Measurements from ENCODE around the gene PI4K2A.
A peak's percentile ranks its signal among the peaks of the same experiment; 100 is the strongest.
"Not testable (repeated sequence)": the region's sequence is repeated elsewhere in the genome, so short reads cannot be mapped to it uniquely, and the experiment has no call there.

The PI4K2A gene

DNA sequence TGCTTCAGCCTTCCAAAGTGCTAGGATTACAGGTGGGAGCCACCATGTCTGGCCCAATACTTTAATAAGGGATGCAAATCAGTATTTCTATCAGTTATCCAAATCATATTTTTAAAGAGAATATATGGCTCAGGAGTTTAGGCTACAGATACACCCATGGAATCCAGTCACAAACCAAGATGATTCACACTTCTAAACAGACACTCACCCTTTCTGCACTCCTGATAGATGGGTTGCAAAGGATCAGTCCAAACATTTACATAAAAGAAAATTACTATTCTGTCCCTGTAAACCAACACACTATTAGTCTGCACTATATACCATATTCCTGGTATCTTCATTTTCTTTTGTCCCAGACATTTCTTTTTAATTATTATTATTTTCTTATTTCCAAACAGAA is 9.4 kb upstream of the PI4K2A start:
- no peak for DNase-seq (ENCODE audit: low read depth in 2 of 3, low spot score in 2 of 3)

DNA sequence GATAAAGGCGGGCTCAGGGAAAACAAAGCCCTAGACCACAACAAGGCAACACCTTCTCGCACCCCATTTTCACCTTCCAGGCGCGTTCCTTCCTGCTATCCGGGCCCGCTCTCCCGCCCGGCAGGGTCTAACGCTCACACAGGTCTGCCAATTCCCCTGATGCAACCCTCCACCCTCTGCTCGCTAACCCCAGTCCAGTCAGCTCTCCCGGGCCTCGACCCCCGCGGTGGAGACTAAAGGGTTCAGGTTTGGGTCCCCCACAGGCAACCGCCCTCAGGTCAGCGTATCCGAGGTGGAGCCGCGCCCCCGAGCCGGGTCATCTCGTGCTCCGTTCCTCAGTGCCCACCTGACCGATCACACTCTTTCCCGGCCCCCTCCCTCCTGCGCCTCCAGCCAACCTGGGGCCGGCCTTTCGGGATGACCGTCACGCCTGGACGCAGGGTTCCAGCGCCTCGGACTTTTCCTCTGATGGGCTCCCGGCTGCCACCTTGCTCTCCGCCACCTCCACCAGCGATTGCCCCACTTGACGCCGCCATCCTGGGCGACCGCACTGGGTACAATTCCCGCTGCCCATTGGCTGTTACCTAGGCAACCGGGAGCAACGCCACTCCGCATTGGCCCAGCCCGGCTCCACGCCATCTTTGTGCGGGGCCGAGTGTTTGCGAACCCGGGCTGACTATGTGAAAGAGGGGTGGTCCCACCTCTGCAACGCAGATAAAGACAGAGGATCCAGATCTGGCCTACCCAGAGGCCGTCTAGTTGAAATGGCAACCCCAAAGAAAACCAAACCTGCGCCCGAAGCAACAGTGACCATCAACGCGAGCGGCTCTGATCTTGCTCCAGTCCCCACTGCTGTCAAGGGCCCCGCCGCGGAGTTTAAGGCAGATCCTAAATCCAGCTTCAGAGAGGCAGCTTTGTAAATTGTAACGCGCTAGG is 7.3 kb upstream of the PI4K2A start, which contains the start of gene MORN4:
MORN4 (minus strand) TSS at position 552 of the 936 bp plus-strand sequence. CDS start 13,847 bp downstream, outside the sequence.
- peak; percentile 71 to 83 (median 77) for DNase-seq (ENCODE audit: low read depth in 2 of 3, low spot score in 2 of 3)

DNA sequence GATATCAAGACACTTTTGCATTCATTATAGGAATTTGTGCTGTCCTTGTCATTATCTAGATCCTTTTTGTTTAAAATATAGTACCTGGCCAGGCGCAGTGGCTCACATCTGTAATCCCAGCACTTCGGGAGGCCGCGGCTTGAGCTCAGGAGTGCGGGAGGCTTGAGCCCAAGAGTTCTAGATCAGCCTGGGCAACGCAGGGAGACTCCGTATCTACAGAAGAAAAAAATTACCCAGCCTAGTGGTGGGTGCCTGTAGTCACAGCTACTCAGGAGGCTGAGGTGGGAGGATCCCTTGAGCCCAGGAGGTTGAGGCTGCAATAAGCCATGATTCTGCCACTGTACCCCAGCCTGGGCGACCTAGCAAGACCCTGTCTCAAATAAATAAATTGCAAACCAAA is 6.5 kb upstream of the PI4K2A start:
- no peak for DNase-seq (ENCODE audit: low read depth in 2 of 3, low spot score in 2 of 3)

DNA sequence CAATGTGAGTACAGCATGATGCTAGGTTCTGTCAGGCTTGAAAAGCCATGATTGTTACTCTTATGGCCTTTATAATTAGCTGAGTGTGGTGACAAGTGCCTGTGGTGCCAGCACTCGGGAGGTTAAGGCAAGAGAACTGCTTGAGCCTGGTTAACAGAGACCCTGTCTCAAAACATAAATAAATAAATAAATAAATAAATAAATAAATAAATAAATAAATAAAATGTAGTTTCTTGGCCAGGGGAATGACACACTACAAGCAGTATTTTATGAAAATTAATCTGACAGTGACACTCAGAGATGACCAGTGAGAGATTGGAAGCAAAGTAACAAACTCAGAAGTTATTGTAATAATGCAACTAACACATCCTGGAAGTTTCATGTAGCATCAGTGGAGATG is 4.9 kb upstream of the PI4K2A start:
- DNase-seq (ENCODE audit: low read depth in 2 of 3, low spot score in 2 of 3): no peak

DNA sequence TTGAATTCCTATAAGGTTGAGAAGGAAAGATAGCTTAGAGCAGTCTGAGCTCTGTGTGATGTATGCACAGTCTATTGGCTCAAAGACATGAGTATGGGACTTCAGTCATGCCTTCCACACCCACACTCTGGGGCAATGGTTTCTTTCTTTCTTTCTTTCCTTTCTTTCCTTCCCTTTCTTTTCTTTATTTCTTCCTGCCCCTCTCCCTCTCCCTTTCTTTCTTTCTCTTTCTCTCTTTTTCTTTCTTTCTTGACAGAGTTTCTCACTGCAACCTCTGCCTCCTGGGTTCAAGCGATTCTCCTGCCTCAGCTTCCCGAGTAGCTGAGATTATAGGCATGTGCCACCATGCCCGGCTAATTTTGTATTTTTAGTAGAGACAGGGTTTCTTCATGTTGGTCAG is 1.4 kb upstream of the PI4K2A start:
- DNase-seq (ENCODE audit: low read depth in 2 of 3, low spot score in 2 of 3): not testable (repeated sequence)

DNA sequence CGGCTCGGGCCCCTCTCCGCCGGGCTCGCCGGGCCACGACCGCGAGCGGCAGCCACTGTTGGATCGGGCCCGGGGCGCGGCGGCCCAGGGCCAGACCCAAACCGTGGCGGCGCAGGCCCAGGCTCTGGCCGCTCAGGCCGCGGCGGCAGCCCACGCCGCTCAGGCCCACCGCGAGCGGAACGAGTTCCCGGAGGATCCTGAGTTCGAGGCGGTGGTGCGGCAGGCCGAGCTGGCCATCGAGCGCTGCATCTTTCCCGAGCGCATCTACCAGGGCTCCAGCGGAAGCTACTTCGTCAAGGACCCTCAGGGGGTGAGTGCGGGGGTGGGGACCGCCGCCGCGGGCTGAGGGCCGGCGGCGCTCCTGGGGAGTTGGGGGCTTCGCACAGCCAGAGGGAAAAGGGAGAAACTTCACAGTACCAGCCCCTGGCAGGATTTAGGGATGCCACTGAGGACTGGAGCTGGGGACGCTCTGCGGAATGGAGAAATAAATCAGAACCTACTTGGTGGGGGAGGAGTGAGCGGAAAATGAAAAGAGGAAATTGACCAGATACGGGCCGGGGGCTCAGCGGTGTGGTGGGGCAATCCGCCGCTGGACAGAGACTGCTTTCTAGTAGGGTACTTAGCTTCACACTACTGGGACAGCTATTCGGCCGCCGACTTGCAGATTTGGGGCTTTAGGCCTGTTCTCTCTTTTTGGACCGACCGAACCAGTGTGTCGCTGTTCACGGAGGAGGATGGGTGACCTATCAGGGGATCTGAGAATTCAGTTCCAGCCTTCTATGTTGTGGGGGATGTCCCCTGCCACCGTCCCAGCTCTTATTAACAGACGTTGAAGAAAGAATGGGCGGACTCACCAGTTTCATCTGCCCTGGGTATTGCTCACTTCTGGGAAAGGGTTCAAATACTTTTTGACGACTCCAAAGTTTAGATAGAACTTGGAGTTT is 669 bp downstream of the PI4K2A start:
- no peak for DNase-seq (ENCODE audit: low read depth in 2 of 3, low spot score in 2 of 3)

DNA sequence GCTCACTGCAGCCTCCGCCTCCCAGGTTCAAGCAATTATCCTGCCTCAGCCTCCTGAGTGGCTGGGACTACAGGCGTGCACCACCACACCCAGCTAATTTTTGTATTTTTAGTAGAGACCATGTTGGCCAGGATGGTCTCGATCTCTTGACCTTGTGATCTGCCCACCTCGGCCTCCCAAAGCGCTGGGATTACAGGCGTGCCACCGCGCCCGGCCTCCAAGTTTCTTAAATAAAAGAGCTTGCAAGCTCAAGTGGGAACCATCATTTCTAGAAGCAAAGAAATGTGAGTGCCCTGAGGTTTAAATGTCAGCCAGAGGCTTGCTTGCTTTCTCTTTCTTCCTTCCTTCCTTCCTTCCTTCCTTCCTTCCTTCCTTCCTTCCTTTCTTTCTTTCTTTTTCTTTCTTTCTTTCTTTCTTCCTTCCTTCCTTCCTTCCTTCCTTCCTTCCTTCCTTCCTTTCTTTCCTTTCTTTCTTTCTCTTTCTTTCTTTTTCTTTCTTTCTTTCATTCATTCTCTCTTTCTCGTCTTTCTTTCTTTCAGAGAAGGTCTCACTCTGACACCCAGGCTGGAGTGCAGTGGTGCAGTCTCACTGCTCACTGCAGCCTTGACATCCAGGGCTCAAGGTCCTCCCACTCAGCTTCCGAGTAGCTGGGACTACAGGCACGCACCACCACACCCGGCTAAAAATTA is 2.1 kb downstream of the PI4K2A start:
- not testable (repeated sequence) for DNase-seq (ENCODE audit: low read depth in 2 of 3, low spot score in 2 of 3)

DNA sequence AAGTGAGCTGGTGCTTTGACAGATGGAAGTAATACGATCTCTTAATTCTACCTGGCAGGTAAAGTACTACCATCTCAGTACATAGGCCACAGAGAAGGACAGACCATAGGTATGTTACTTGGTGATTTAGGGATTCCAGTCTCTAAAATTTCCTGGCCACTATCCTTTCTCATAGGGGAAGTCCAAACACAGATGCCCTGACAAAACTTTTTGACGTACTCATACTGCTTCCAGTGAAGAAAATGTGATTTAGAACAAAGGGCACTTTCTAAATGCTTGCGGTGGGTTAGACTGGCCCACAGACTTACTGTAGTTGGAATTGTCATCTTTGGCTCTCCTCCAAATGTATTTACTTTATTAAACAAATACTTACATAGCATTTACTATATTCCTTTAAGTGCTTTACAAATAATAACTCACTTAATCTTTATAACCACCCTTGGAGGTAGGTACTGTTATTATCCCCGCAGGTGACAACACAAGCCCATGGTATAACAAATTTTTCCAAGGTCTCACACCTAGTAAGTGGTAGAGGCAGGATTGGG is 3.0 kb downstream of the PI4K2A start:
- DNase-seq (ENCODE audit: low read depth in 2 of 3, low spot score in 2 of 3): no peak

DNA sequence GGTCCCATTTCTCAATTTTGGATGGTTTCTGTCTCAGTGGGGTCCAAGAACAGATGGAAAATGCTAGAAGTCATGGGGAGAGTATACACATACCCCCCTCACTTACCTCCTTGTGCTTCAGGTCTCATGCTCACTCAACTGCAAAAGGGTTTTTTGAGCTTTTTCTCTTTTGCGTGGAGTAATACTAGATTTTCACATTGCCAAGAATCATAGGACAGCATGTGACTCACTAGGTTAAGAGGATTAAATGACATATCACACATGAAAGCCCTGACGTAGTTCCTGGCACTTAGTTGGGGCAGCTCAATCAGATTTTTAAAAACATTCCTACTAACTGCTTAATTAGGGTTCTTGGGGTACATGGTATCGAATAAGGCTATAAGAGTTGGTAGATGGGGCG is 4.5 kb downstream of the PI4K2A start:
- DNase-seq (ENCODE audit: low read depth in 2 of 3, low spot score in 2 of 3): no peak

DNA sequence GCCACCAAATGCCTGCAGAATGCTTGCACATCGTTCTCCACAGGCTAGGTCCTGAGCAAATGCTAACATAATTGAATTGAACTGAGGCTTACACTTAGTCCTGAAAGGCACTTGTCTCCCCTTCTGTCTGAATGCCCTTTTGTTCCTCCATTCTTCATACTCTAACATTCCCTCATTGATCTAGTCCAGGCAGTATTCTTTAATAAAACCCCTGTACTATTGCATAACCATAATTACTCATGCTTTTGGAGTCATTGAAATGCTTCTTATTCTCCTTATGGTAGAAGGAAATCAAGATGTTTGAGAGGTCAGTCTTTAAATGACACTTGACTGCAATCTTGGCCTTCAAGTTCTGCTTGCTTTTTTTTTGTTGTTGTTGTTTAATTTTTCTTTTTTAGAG is 7.1 kb downstream of the PI4K2A start:
- DNase-seq (ENCODE audit: low read depth in 2 of 3, low spot score in 2 of 3): no peak

DNA sequence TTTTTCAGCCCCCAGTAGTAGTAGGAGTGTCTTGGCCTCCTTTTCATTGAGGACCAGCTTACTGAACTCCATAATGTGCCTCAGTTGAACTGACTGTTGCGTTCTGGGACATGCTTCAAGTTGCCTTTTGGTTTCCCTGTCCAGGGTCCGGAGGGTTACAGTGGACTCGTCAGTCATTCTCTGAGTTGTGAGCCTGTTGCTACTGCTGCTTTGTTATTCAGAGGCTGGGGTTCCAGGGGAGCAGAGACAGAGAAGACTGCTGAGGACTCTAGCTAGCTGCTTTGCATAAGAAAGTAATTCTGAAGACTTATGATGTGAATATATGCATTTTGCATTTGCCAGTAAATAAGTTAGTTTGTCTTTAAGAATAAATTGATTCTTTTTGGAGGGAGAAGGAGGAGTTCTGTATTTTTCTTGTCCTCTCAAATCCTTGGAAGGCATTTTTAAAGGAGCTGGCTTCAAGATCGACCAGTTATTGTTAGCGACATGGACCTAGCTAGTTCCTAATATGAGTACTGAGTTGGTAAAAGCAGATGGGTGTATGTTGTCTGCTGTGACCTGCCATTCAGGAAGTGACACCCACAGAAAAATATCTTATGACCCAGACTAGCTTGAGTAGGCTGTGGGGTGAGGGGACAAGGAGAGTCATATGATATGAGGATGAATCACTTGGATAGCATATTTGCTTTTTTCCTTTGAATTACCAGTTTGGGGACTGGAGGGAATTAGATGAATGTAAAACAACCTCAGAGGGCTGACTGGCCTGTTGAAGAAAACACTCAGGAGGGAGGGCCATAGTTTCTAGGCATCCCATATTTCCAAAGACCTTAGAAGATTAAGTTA is 8.3 kb downstream of the PI4K2A start:
- DNase-seq (ENCODE audit: low read depth in 2 of 3, low spot score in 2 of 3): no peak

DNA sequence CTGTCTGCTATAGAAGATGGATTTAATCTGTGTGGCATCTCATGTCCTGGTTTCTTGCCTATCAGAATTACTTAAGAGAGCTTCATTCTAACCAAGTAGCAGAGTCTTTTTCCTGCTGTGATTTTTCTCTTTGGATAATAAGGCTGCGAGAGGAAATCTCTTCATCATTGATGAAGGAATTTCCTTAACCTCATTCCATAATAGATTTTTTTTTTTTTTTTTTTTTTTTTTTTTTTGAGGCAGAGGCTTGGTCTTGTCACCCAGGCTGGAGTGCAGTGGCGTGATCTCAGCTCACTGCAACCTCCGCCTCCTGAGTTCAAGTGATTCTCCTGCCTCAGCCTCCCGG is 8.9 kb downstream of the PI4K2A start:
- DNase-seq (ENCODE audit: low read depth in 2 of 3, low spot score in 2 of 3): not testable (repeated sequence)

DNA sequence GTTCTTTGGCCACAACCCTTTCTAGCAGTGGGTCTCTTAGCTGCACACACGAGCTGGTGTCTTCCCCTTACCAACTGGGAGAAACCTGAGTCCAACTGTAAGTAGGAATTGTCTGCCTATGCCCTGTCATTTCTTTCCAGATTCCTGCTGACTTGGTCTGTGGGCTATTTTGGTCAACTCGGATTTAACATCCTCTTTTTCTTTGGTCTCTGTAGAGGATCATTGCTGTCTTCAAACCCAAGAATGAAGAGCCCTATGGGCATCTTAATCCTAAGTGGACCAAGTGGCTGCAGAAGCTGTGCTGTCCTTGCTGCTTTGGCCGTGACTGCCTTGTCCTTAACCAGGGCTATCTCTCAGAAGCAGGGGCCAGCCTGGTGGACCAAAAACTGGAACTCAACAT is 10.3 kb downstream of the PI4K2A start:
- no peak for DNase-seq (ENCODE audit: low read depth in 2 of 3, low spot score in 2 of 3)

DNA sequence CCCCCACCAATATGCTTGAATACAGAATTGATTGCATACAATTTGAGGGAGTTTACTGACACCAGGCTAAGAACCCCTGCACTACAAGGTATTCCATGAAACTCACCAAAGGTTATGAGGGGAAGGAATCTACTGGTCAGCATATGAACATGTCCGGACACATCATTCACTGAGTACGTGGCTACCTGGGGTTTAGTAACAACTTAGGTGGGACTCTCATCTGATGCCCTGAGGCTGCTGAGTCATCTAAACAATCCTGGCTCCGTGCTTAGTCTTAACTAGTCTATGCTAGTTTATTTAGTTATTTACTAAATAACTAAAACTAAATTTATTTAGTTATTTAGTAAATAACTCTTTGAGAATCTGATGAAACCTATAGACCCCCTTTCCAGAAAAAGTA is 11.3 kb downstream of the PI4K2A start:
- no peak for DNase-seq (ENCODE audit: low read depth in 2 of 3, low spot score in 2 of 3)

DNA sequence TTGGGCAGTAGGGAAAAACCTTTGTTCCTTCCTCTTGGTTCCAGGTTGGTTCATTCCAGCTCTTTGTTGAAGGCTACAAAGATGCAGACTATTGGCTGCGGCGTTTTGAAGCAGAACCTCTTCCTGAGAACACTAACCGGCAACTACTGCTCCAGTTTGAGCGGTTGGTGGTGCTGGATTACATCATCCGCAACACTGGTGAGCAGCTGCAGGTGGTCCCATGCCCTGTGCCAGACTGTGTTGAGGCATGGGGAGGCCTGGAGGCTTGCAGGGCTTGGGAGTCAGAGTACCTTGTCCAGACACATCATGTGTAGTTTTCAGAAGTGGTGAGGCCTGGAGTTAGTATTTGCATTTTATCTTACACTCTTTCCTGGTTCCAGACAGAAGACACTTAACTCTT is 16.3 kb downstream of the PI4K2A start:
- no peak for DNase-seq (ENCODE audit: low read depth in 2 of 3, low spot score in 2 of 3)

DNA sequence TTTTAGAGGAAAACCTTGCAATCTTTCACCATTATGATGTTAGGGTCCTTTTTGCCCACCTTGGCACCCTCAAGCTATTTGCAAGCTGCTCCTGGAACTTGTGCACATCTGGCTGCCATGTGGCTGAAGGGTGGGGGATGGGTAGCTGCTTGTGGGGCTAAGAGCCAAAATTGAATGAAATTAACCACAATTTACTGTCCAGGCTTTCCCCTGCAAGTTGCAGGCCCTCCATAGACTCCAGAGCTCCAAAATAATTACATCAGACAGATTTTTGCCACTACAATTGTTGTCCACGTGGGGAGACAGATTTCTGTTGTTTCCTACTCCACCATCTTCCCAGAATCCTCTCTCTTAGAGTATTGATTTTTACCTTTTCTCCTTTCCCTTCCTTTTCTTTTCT is 19.1 kb downstream of the PI4K2A start:
- DNase-seq (ENCODE audit: low read depth in 2 of 3, low spot score in 2 of 3): no peak

DNA sequence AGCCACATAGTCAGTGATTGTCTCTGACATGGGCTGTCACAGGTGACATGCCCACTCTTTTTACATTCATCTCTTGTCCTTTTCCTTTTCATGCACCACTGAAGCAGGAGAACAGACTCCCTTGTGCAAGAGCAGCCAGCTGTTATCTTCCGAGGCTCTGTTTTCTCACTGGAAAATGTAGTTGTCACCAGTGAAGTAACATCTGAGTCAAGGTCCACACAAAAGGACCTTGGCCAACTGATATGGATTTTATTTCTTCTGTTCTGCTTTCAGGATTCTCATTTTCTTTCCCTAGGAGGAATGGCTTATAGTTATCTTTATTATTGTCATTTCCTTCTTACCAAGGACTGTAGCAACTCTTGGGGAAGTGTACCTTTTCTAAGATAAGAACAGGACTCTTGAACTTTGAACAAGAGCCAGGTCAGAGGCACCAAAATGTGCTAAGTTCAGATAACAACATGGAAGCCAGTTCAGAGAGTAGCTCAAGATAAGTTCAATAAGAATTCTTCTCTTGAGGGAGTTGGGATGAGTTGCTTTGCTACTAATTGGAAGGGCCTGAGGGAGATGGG is 23.9 kb downstream of the PI4K2A start:
- DNase-seq (ENCODE audit: low read depth in 2 of 3, low spot score in 2 of 3): no peak

DNA sequence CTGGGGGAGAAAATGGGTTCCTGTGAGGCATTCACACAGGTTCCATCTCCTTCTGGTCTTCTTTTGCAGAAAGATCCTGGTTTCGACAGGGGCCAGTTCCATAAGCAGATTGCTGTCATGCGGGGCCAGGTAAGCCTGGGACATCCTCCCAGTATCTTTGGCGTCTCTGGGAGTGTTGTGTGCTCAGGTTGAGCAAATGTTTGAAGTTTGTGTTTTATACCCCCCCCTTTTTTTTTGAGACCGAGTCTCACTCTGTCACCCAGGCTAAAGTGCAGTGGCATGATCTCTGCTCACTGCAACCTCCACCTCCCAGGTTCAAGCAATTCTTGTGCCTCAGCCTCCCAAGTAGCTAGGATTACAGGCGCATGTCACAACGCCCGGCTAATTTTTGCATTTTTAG is 26.5 kb downstream of the PI4K2A start:
- DNase-seq (ENCODE audit: low read depth in 2 of 3, low spot score in 2 of 3): no peak

DNA sequence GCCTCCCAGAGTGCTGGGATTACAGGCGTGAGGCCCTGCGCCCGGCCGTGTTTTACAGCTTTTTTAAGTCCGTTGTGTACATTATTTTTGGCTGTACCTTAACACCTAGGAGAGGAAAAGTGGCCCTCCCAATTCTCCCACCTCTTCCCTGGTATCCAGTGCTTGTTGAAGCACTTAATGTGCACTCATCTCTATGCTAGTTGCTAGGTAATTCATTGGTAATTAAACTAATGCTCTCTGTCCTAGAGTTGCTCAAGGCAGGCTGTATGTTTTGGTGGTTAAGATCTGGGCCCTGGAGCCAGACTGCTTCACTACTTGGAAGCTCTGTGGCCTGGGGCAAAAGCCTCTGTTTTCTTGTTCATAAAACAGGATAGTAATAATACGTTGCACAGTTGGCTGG is 27.0 kb downstream of the PI4K2A start:
- DNase-seq (ENCODE audit: low read depth in 2 of 3, low spot score in 2 of 3): no peak

DNA sequence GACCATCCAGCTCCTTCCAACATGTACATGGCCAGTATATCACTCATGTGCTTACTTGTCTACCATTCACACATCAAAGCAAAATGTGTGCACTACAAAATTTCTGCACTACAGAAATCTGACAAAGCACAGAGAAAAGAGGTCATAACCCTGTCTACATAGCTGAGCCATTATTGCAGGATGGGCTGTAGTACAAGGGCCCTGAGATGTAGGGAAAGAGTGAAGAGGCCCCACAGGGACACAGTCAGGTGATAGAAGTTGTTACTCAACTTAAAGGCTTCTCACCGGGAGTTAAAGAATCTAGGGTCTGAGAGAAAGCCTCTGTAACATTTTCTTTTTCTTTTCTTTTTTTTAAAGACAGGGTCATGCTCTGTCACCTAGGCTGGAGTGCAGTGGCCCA is 29.1 kb downstream of the PI4K2A start:
- DNase-seq (ENCODE audit: low read depth in 2 of 3, low spot score in 2 of 3): no peak

Measured in activated CD8-positive, alpha-beta memory T cell treated with anti-CD3 and anti-CD28 coated beads for 48 hours (primary cell).